ENCODE data around the gene VANGL1.

The VANGL1 gene

DNA sequence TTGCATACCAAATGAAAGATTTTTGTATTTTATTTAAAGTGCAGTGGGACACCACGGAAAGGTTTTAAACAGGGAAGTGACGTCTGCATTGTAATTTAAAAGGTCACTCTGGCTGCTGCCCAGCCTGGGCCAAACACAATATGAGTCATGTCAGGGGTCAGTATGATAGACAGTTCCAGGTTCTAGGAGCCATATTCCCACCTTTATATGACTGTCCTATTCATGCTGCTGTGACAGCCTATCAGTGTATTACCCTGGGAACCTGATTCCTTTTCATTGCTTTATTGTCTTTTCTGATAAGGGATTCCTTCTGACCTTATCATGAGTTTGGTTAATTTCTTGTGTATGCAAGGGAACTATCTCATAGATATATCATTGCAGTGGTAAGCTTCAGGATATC, 5.3 kb downstream of the VANGL1 start:
- no peak for DNase-seq

- peak; percentile 18 for DNase-seq
These were observed 5.7 kb downstream of the VANGL1 start for GRCh38 chr1:115647507-115647906.

GRCh38 chr1:115647919-115648650, 6.3 kb downstream of the VANGL1 start:
- no peak for DNase-seq

GRCh38 chr1:115648717-115649691, 7.2 kb downstream of the VANGL1 start:
- DNase-seq: no peak

GRCh38 chr1:115649964-115650363, 8.2 kb downstream of the VANGL1 start:
- no peak for DNase-seq

- DNase-seq: no peak
These were observed 9.2 kb downstream of the VANGL1 start for GRCh38 chr1:115650961-115651360.

DNA sequence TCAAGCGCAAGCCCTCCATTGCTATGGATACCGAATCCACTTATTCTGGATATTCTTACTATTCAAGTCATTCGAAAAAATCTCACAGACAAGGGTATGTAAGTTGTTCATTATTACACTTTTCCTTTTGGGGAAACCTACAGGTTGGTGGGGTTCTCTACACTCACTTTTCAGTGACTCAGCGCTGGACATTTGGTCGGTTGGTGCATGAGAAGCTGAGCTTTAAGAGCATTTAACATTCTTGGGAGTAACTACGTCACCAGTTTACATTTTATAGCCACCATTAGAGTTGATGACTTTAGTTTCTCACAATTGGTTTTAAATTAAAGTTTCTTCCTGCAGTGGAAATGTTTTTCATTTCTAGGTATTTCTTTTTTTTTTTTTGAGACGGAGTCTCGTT, 9.6 kb downstream of the VANGL1 start:
- DNase-seq: no peak

- DNase-seq: no peak
These were observed 10.5 kb downstream of the VANGL1 start for GRCh38 chr1:115652236-115652788.

GRCh38 chr1:115654125-115654524, 12.4 kb downstream of the VANGL1 start:
- DNase-seq: no peak

DNA sequence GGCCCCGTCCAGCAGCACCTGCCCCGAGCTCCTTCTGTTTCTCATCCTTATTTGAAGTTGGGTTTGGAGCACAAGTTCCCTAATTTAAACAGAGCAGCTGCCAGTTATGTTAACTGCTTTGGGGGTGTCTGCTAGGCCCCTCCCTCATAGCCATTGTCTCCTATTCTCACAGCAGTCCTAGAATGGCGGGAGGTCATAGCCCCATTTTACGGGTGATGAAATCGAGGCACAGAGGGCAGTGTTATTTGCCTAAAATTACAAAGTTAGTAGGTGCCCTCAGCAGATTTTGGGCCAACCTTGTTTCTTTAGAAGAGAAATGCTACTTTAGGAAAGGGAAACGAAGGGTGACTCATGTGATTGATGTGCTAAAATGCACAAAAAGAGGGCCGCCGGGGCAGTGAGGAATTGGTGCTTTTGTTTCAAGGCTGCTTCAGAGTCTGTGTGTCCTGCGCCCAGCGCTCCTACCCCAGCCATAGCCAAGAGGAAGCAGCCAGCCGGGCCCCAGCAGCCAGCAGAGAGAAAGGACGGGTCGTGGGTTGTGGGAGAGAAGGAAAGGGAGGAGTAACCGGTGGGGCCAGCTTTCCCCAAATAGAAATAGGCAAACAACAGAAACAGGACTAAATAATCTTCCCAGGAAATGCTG, 13.0 kb downstream of the VANGL1 start:
- DNase-seq: no peak

DNA sequence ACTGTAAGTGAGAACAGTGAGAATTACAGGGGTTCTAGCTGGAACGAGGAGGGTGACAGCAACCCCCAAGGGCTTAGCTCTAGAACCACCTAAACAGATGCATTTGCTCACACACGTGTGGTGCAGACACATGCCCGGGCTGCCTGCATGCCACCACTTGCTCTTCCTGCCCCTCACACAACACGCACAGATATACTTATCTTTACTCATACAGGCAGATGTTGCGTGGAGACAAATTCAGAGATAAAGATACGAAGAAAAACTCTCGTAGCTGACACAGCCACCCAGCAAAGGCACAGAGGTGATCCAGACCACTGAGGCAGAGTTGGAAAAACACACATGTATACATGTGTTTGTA, 13.5 kb downstream of the VANGL1 start:
- no peak for DNase-seq

DNA sequence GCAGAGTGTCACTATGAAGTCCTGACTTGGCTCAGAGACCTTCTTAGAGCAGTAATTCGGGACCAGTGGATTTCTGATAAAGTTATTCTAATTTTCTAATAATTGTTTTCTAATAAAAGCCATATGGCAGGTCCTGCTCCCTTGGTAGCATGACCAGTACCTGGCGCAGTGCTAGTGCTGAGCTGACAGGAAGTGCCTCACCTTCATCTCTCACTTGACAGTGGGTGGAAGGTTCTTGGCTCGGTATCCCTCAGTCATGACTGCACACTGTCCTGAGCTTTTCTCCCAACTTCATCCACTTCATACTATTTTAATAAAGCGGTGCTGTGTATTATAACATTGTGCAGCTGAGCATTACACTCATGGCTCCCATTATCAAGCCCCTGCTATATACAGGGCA, 14.1 kb downstream of the VANGL1 start:
- no peak for DNase-seq

DNA sequence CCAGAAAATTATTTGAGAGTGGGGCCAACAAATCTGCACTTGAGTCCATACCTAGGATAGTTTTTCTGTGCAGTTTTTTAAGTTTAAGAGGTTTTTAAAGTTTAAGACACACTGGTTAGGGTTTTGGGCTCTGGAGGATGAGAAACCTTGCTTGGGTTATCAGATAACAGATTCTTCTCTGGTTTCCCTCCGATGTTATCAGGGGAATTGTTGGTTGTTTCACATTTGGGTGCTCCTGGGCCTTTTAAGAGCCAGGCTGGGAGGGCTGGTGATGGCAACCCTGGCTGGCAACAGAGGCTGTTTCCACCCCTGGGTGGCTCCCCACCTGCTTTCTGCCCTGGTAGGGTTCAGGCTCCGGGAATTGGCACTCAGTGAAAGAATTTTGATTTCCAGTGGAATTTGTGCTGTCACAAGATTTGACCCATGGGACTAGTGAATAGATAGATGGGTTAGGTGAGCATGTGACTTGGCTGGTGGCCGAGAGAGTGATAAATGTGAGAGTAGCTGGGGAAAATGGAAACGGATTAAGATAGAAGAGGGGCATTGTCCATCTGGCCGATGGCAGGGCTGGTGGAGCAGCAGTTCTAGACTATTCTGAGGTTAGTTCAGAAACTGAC, 14.8 kb downstream of the VANGL1 start:
- DNase-seq: no peak

GRCh38 chr1:115658646-115659045, 16.9 kb downstream of the VANGL1 start:
- DNase-seq: no peak

GRCh38 chr1:115660151-115660550, 18.4 kb downstream of the VANGL1 start:
- DNase-seq: no peak

DNA sequence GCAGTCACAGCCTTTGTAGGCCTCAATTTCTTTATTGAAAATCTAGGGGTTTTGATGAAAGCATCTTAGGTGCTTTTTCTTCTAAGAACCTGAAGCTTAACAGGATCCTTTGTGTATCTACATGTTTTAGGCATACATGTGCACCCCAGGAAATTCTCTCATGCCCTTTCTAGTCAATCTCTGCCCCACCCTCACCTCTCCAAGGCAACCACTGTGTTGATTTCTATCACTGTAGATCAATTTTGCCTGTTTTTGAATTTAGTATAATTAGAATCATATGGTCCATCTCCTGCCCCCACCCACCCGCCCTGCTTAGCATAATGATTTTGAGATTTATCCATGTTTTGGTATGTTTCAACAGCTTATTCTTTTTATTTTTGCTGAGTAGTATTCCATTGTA, 19.4 kb downstream of the VANGL1 start:
- no peak for DNase-seq

DNA sequence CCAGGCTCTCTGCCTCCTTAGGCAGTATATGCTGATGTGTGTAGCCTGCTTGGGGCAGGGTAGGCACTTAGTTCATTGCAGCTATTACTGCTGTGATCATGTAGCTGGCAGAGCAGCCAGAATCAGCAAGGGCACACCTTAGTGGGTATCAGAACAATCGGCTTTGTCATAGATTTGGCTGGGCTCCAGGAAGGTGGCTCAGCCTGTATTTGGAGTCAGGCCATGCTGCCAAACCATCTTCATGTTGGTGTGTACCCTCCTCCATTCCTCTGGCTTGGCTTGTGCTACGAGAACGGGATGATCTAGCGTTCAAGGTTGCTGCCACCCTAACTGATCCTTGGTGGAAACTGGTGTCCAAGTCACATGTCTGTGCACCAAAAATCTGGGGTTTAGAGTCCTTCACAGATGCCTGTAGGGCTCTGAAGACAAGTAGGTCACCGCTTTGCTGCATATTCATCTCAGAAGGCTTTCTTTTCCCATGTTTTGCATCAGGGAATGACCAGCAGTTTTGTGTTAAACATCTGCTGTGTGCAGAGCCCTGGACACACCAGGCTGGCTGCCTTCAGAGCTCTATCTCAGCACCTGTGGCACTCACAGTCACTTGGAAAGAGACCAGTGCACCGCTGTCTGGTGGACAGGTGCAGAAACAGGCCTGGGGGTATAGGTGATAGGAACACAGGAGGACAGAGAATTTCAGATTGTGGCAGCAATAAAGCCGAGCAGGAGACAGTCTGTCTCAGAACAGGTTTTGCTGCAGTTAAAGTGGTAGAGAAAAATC, 23.7 kb downstream of the VANGL1 start:
- DNase-seq: no peak

- DNase-seq: no peak
These were observed 24.4 kb downstream of the VANGL1 start for GRCh38 chr1:115666206-115666605.

DNA sequence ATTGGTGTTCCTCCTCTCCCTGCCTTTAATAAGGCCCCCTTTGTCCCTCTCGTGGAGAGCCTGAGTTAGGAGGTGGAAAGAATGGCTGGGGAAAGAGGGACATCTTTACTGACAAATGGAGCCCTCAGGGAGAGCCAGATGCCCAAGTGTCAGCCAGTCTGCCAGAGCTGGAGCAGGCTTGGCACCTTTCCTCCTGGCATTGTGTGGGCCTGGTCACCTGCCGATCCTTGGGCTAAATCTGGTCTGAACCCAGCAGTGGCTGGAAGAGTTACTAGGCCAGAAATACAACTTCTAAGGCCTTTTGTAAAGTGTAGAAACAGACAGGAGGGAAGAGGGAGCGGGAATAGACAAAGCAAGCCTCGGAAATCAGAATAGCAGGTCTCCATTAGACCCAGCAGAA, 24.9 kb downstream of the VANGL1 start:
- DNase-seq: no peak

DNA sequence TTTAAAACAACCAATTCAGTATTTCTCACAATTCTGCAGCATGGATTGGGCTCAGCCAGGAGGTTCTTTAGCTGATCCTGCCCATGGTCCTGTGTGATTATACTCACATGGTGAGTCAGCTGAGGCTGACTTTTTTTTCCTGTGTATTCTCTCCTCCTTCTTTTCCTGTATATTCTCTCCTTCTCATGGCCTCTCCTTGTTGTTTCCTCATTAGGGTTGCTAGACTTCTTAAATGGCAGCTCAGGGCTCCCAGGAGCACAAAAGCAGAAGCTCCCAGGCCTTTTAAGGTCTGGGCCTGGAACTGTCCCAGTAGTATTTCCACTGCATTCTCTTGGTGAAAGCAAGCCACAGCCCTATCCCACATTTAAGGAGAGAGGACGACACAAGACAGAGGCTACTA, 26.8 kb downstream of the VANGL1 start:
- no peak for DNase-seq

DNA sequence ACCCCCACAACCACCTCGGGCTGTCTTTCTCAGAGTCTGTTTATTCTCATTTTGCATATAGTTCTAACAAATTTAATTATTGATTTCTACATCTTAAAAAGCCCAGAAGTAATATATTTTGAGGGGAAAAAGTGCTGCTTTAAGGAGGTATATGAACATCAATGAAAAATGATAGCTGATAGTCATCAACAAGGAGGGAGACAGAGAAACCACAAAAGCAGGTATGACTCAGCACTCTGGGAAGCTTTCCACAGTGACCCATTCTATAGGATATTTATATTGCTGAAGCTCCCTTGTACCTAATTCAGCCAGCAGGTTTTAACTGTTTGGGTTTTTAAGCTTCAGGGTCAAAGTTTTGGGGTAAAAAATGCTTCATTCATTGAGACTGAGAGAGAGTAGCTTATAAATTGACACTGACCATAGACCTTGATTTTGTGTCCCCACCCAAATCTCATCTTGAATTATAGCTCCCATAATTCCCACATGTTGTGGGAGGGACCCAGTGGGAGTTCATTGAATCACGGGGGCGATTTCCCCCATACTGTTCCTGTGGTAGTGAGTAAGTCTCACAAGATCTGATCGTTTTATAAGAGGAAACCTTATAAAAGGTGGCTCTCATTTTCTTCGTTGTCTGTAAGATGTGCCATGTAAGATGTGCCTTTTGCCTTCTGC, 27.4 kb downstream of the VANGL1 start:
- no peak for DNase-seq
